Measurements from ENCODE around the gene TSHZ3.
A peak's percentile ranks its signal among the peaks of the same experiment; 100 is the strongest.

The TSHZ3 gene

DNA sequence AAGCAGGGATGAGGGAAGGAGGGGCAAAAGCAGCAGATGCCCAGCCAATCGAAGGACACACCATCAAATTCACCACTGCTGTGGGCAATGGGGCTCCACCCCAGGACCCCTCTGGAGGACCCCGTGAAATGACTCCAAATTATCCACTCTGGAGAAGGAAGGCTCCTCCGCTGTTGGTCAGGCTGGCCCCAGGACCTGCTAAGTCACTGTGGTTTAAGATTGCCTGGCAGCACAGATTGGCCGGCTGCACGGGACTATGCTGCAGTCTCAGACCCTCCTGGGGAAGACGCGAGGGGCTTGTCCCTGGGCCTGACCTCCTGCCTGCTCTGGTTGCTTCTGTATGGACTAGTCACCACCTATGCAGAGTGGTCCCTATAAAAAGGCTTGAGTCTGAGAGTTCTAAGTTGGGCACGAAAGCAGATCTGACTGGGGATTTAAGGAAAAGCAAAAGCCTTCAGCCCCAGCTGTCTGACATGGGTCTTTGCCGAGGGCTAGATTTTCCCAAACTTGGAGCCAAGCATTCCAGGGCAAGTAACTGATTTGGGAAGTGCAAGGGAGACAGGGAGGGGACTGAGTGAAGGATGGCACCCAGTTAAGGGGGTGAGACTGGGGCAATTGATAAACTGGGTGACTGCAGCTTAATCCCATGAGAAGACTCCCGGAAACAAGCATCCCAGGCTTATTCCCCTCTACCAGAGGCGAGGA lies 91.7 kb downstream of the TSHZ3 start:
- Histone ChIP-seq H3K27me3 (peaks cover 0 to 5% of the 10 kb centered on the region in 2 donors), H3K27ac (no peak overlapping the region), H3K4me3 (no peak overlapping the region), H3K36me3 (no peaks in the 10 kb centered on the region), H3K9me3 (no peaks in the 10 kb centered on the region), H3K4me1 (peaks cover 0 to 9% (median 2%) of the 10 kb centered on the region in 4 donors)
- DNase-seq = peak in 1 of 2 donors; percentile 60
- no peak for TF ChIP-seq CTCF (IDR thresholded peaks at IDR 0.05)
- intact Hi-C loops (cut with DNase I; ENCODE audit: low total_unique reads) = no loop called here

DNA sequence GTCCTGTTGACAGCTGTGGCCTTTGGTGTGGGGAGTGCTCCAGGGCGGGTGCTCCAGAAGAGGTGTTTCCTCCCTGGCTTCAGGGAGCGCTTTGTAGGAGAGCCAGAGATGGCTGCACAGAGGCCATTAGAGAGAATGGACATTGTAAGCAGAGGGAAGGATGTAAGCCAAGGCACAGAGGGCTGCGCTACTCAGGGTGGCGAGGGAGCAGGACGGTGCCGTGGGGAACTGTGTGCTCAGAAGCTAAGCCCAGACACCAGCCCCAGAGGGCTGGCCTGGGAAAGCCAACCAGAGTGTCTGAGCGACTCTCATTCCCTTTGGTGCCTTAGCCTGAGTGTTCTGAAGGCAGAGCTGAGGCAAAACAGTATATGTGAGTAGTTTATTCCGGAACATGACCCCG lies 92.2 kb downstream of the TSHZ3 start:
- H3K27me3 ChIP-seq = peaks cover 0 to 5% of the 10 kb centered on the region in 2 donors
- peaks cover 0 to 9% (median 2%) of the 10 kb centered on the region in 4 donors for H3K4me1 ChIP-seq
- TF ChIP-seq CTCF (IDR thresholded peaks at IDR 0.05) = no peak
- intact Hi-C loops (cut with DNase I; ENCODE audit: low total_unique reads) = no loop called here
- no peak overlapping the region for H3K4me3 ChIP-seq
- no peaks in the 10 kb centered on the region for H3K36me3 ChIP-seq
- peak in 1 of 2 donors; percentile 19 for DNase-seq
- H3K27ac ChIP-seq = no peak overlapping the region
- H3K9me3 ChIP-seq = no peaks in the 10 kb centered on the region

DNA sequence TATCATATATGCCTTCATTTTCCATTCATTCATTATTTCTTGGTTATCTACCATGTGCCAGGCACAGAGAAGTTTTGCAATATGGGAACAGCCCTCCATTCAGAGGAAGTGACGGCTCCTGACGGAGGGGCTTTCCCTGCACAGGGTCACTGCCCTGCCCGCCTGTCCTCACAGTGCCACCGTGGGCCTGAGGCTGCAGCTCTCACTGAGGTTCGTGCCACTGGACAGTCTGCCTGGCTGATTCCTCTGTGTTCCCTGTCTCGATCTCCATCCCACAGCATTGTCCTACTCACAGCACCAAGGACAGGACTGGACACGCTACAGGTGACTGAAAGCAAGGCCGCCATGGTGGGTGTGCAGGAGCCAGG lies 92.7 kb downstream of the TSHZ3 start:
- TF ChIP-seq CTCF (IDR thresholded peaks at IDR 0.05) = no peak
- no peaks in the 10 kb centered on the region for H3K9me3 ChIP-seq
- peaks cover 0 to 5% of the 10 kb centered on the region in 2 donors for H3K27me3 ChIP-seq
- H3K36me3 ChIP-seq = no peaks in the 10 kb centered on the region
- peaks cover 0 to 9% (median 2%) of the 10 kb centered on the region in 4 donors for H3K4me1 ChIP-seq
- intact Hi-C loops (cut with DNase I; ENCODE audit: low total_unique reads) = no loop called here
- peak in 1 of 2 donors; percentile 51 for DNase-seq
- H3K27ac ChIP-seq = no peak overlapping the region
- no peak overlapping the region for H3K4me3 ChIP-seq

DNA sequence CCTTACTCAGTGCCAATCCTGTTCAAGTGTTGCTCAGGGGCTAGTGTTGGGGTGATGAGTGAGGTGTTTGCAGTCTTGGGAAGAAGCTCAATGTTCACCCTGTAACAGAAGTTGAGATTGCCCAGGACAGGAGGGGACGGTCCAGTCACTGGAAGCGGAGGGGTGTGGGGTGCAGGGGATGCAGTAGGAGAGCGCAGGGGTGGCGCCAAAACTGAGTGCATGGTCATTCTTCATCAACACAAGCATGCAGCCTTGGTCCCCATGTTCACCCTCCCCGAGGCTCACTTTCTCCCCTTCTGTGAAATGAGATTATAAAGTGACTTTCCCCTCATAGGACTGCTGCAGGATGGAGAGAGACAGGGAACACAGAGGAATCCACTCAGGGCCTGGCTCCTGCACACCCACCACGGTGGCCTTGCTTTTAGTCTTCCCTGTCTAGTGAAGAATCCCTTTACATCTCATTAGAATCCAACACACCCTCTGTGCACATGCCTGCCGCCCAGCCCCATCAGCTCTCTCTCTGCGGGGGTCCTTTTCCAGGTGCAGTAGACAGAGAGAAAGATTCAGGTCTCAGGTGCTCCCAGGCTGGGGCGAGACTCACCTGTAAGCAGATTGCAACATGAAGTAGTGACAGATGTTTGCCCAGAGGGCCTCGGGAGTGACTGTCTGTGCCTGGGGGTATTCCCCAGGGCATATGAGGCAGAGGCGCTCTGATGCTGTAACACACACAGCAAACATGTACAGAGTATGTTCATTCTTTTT lies 93.2 kb downstream of the TSHZ3 start:
- no peak overlapping the region for H3K27ac ChIP-seq
- TF ChIP-seq CTCF (IDR thresholded peaks at IDR 0.05) = no peak
- H3K4me1 ChIP-seq = peaks cover 0 to 4% (median 2%) of the 10 kb centered on the region in 4 donors
- intact Hi-C loops (cut with DNase I; ENCODE audit: low total_unique reads) = no loop called here
- H3K9me3 ChIP-seq = no peaks in the 10 kb centered on the region
- H3K36me3 ChIP-seq = no peaks in the 10 kb centered on the region
- peak in 1 of 2 donors; percentile 39 for DNase-seq
- H3K27me3 ChIP-seq = peaks cover 0 to 5% of the 10 kb centered on the region in 2 donors
- no peak overlapping the region for H3K4me3 ChIP-seq

DNA sequence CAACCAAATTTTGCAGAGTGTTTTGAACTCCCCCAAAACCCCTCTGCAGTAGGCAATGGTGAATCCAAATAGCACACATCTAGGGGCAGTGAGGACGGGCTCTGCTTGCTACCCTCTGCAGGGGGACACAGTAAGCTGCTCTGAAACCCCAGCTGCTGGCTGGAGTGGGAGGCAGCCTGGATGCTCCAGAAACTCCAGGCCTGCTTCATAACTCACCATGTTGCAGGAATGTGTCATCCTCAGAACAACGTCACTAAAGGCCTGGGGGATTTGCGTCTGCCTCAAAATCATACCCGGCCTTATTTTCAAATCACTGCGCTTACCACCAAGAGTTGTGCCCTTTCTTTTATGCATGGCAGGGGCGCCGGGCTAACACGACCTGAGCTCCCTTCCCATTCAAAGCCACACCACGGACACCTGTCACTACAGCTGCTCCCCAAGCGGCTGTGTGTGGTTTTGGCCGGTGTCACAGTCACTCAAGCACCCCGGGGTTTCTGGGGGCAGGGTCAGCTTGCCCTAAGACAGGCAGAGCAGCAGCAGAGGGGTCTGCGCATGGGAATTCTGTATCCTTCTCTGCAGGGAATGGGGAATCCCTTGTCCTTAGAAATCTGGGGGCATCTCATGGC lies 93.9 kb downstream of the TSHZ3 start:
- H3K36me3 ChIP-seq = no peaks in the 10 kb centered on the region
- no peak for TF ChIP-seq CTCF (IDR thresholded peaks at IDR 0.05)
- intact Hi-C loops (cut with DNase I; ENCODE audit: low total_unique reads) = no loop called here
- H3K27ac ChIP-seq = no peak overlapping the region
- H3K9me3 ChIP-seq = no peaks in the 10 kb centered on the region
- H3K4me3 ChIP-seq = no peak overlapping the region
- no peaks in the 10 kb centered on the region for H3K4me1 ChIP-seq
- DNase-seq = no peak
- peaks cover 0 to 5% of the 10 kb centered on the region in 2 donors for H3K27me3 ChIP-seq

All from tibial artery (tissue), 4 donors.